K562 (cell line): ENCODE data around the gene ABR.

Experiments used
- CTCF ChIP-seq, 3 experiments: IDR thresholded peaks in 2 of 3; conservative IDR thresholded peaks in 1 of 3; 2 replicates each; pipeline ENCODE4 v1.5.1; 2011 to 2012; ENCODE audit warnings: low read length in 3 of 3, mild to moderate bottlenecking in 3 of 3, control low read depth in 2 of 3, improper control_type of control experiment in 1 of 3, inconsistent platforms in 1 of 3, low read depth in 1 of 3, mixed read lengths in 1 of 3, moderate library complexity in 1 of 3; ENCODE audit not compliant: insufficient read depth in 2 of 3
- POLR2AphosphoS5 ChIP-seq: IDR thresholded peaks from 2 replicates; pipeline ENCODE4 v1.6.1; 2011; ENCODE audit warnings: mild to moderate bottlenecking, low read depth, low read length, moderate library complexity; ENCODE audit not compliant: control insufficient read depth, insufficient read depth
- PRDM10 ChIP-seq: fragments of 450-650 bp; IDR thresholded peaks from 2 replicates; pipeline ENCODE4 v1.6.1; 2018; ENCODE audit not compliant: partially characterized antibody
- USF2 ChIP-seq: sonication (generic); formaldehyde crosslinking; IDR thresholded peaks from 2 replicates; pipeline ENCODE4 v1.5.0; 2020; ENCODE audit warnings: missing genetic modification reagents
- ZNF274 ChIP-seq: IDR thresholded peaks from 2 replicates; pipeline ENCODE4 v1.6.1; 2011; ENCODE audit warnings: low read depth, mild to moderate bottlenecking, low read length, moderate library complexity, borderline replicate concordance

GRCh38 chr17:1006054-1006453 is 173.7 kb downstream of the ABR start:
- TF ChIP-seq CTCF (IDR thresholded peaks at IDR 0.05 in 2 of 3, conservative IDR thresholded peaks at IDR 0.05 in 1 of 3; ENCODE audit: insufficient read depth in 2 of 3, low read depth in 1 of 3, low read length in 3 of 3) (no peak), ZNF274 (no peak), USF2 (CRISPR knock-in tag) (no peak), POLR2AphosphoS5 (no peak), PRDM10 (no peak)
